SKM-1 (cell line): ENCODE results near the gene TMC2.
A peak's percentile ranks its signal among the peaks of the same experiment; 100 is the strongest.
"Not testable (repeated sequence)": the region's sequence is repeated elsewhere in the genome, so short reads cannot be mapped to it uniquely, and the experiment has no call there.

Experiments used
- DNase-seq: peaks from one replicate; lab custom pipeline; 2025; ENCODE audit not compliant: unreplicated experiment; lab: John Stamatoyannopoulos, UW

Gene TMC2

GRCh38 chr20:2657674-2658073, 121.3 kb downstream of the TMC2 start:
- DNase-seq, result no peak

GRCh38 chr20:2658414-2659354, 122.3 kb downstream of the TMC2 start:
- no peak for DNase-seq

GRCh38 chr20:2659547-2659946, 123.2 kb downstream of the TMC2 start:
- DNase-seq, result no peak

- no peak for DNase-seq
These were observed 127.1 kb downstream of the TMC2 start for GRCh38 chr20:2663364-2663886.

- DNase-seq, result peak; percentile 37
These were observed 127.7 kb downstream of the TMC2 start, which contains the start of gene IDH3B for GRCh38 chr20:2663887-2664719. IDH3B (minus strand) TSS chr20:2664216; CDS start chr20:2664188, 28 bp downstream.

GRCh38 chr20:2671977-2672376, 135.6 kb downstream of the TMC2 start:
- no peak for DNase-seq

- no peak for DNase-seq
These were observed 136.1 kb downstream of the TMC2 start for GRCh38 chr20:2672446-2672845.

GRCh38 chr20:2673453-2673852, 137.1 kb downstream of the TMC2 start:
- no peak for DNase-seq

- no peak for DNase-seq
These were observed 143.7 kb downstream of the TMC2 start for GRCh38 chr20:2680046-2680445.

GRCh38 chr20:2682040-2682439, 145.7 kb downstream of the TMC2 start:
- not testable (repeated sequence) for DNase-seq

GRCh38 chr20:2684817-2685216, 148.4 kb downstream of the TMC2 start:
- peak; percentile 14 for DNase-seq

- DNase-seq, result no peak
These were observed 151.1 kb downstream of the TMC2 start for GRCh38 chr20:2687514-2687913.

GRCh38 chr20:2688041-2688591, 151.7 kb downstream of the TMC2 start:
- DNase-seq, result no peak

GRCh38 chr20:2690213-2690612, 153.8 kb downstream of the TMC2 start:
- no peak for DNase-seq

- DNase-seq, result no peak
These were observed 154.3 kb downstream of the TMC2 start for GRCh38 chr20:2690718-2691117.

- no peak for DNase-seq
These were observed 154.8 kb downstream of the TMC2 start for GRCh38 chr20:2691127-2691526.
